Muscle of back (tissue), 11 donors: ENCODE results near the gene WBP2NL. TPM values are rescaled to one million over a fixed set of nuclear protein-coding genes. Genes with fewer than 3 reads are reported as not detected.

Experiments used
- DNase-seq, 3 donors: peaks; one replicate each; pipeline versions ENCODE4 v3.0.0 to v3.0.0-alpha.2; 2013
- polyA plus RNA-seq, 10 donors: library from polyadenylated mRNA; unstranded; fragments of 120-200 nt; gene quantifications; one replicate each; pipeline ENCODE4 v1.2.1, GENCODE V29; 2013; ENCODE audit not compliant: insufficient read length in 10 of 10

WBP2NL gene
- polyA plus RNA-seq, 10 donors: 0.48 to 2.4 (median 1.2) TPM

- no peak for DNase-seq
Measured at GRCh38 chr22:42026705-42027104, 28.1 kb downstream of the WBP2NL start.

- DNase-seq: no peak
Measured at GRCh38 chr22:42033263-42034181, 34.9 kb downstream of the WBP2NL start.

GRCh38 chr22:42035256-42035655 is 36.7 kb downstream of the WBP2NL start:
- no peak for DNase-seq

- no peak for DNase-seq
Measured at GRCh38 chr22:42039271-42039670, 40.7 kb downstream of the WBP2NL start.

GRCh38 chr22:42041784-42042183 is 43.2 kb downstream of the WBP2NL start:
- no peak for DNase-seq

GRCh38 chr22:42050641-42051180 is 52.1 kb downstream of the WBP2NL start:
- DNase-seq: no peak

GRCh38 chr22:42052765-42053164 is 54.2 kb downstream of the WBP2NL start:
- no peak for DNase-seq

- no peak for DNase-seq
Measured at GRCh38 chr22:42056757-42057511, 58.3 kb downstream of the WBP2NL start.

- no peak for DNase-seq
Measured at GRCh38 chr22:42060489-42060888, 61.9 kb downstream of the WBP2NL start.

- DNase-seq: no peak
Measured at GRCh38 chr22:42061041-42061440, 62.5 kb downstream of the WBP2NL start.

GRCh38 chr22:42062506-42063170 is 64.0 kb downstream of the WBP2NL start:
- DNase-seq: no peak

- DNase-seq: no peak
Measured at GRCh38 chr22:42064629-42065028, 66.0 kb downstream of the WBP2NL start.

GRCh38 chr22:42065438-42066125 is 67.0 kb downstream of the WBP2NL start:
- no peak for DNase-seq

GRCh38 chr22:42066126-42066761 is 67.7 kb downstream of the WBP2NL start:
- DNase-seq: no peak

- DNase-seq: no peak
Measured at GRCh38 chr22:42066937-42067336, 68.3 kb downstream of the WBP2NL start.

- DNase-seq: no peak
Measured at GRCh38 chr22:42067671-42068251, 69.2 kb downstream of the WBP2NL start.

- DNase-seq: no peak
Measured at GRCh38 chr22:42068291-42068690, 69.7 kb downstream of the WBP2NL start.

GRCh38 chr22:42069801-42070516 is 71.4 kb downstream of the WBP2NL start:
- no peak for DNase-seq

- peak; percentile 95 to 99 (median 96) for DNase-seq
Measured at GRCh38 chr22:42070517-42071422, 72.2 kb downstream of the WBP2NL start, which contains the start of gene NAGA. Gene NAGA (minus strand): TSS chr22:42070812. CDS start chr22:42070297, 515 bp downstream.
